ENCODE data around the gene SERPINA9.

The SERPINA9 gene

GRCh38 chr14:94469261-94469660, 6.7 kb downstream of the SERPINA9 start:
- Histone ChIP-seq H3K4me3 (ENCODE audit: low read depth, low read length) (no peak overlapping the region), H3K4me1 (no peaks in the 10 kb centered on the region), H3K36me3 (no peaks in the 10 kb centered on the region), H3K9me3 (no peaks in the 10 kb centered on the region), H3K27me3 (no peaks in the 10 kb centered on the region; the same call in 1 of the 2 replicates)
- no peak for DNase-seq
- TF ChIP-seq CTCF (IDR thresholded peaks at IDR 0.05; ENCODE audit: low read depth, low read length) = no peak

- H3K4me1 ChIP-seq = no peaks in the 10 kb centered on the region
- no peaks in the 10 kb centered on the region for H3K36me3 ChIP-seq
- no peak for TF ChIP-seq CTCF (IDR thresholded peaks at IDR 0.05; ENCODE audit: low read depth, low read length)
- H3K9me3 ChIP-seq = no peaks in the 10 kb centered on the region
- DNase-seq = no peak
- H3K27me3 ChIP-seq = no peaks in the 10 kb centered on the region
- no peak overlapping the region for H3K4me3 ChIP-seq (ENCODE audit: low read depth, low read length)
These were observed 8.1 kb downstream of the SERPINA9 start for GRCh38 chr14:94467728-94468520.

- no peaks in the 10 kb centered on the region for H3K27me3 ChIP-seq
- no peak for DNase-seq
- H3K4me1 ChIP-seq = no peaks in the 10 kb centered on the region
- H3K4me3 ChIP-seq (ENCODE audit: low read depth, low read length) = no peak overlapping the region
- no peak for TF ChIP-seq CTCF (IDR thresholded peaks at IDR 0.05; ENCODE audit: low read depth, low read length)
- H3K36me3 ChIP-seq = no peaks in the 10 kb centered on the region
- no peaks in the 10 kb centered on the region for H3K9me3 ChIP-seq
These were observed 9.2 kb downstream of the SERPINA9 start for GRCh38 chr14:94466706-94467370.

GRCh38 chr14:94465042-94465441, 11.0 kb downstream of the SERPINA9 start:
- no peak for TF ChIP-seq CTCF (IDR thresholded peaks at IDR 0.05; ENCODE audit: low read depth, low read length)
- H3K4me3 ChIP-seq (ENCODE audit: low read depth, low read length) = no peak overlapping the region
- no peaks in the 10 kb centered on the region for H3K4me1 ChIP-seq
- no peaks in the 10 kb centered on the region; the same call in 1 of the 2 replicates for H3K27me3 ChIP-seq
- H3K36me3 ChIP-seq = no peaks in the 10 kb centered on the region
- DNase-seq = no peak
- H3K9me3 ChIP-seq = no peaks in the 10 kb centered on the region

- Histone ChIP-seq H3K4me1 (no peaks in the 10 kb centered on the region), H3K27me3 (no peaks in the 10 kb centered on the region; the same call in 1 of the 2 replicates), H3K36me3 (no peaks in the 10 kb centered on the region), H3K4me3 (ENCODE audit: low read depth, low read length) (no peak overlapping the region), H3K9me3 (no peaks in the 10 kb centered on the region)
- TF ChIP-seq CTCF (IDR thresholded peaks at IDR 0.05; ENCODE audit: low read depth, low read length) = no peak
- DNase-seq = no peak
These were observed 11.7 kb downstream of the SERPINA9 start for GRCh38 chr14:94464290-94464689.
